ENCODE results near the gene LRTM2. TPM values are rescaled to one million over a fixed set of nuclear protein-coding genes. Genes with fewer than 3 reads are reported as not detected.

Gene LRTM2
- total RNA-seq, 4 donors from 2014 or later, result not detected

DNA sequence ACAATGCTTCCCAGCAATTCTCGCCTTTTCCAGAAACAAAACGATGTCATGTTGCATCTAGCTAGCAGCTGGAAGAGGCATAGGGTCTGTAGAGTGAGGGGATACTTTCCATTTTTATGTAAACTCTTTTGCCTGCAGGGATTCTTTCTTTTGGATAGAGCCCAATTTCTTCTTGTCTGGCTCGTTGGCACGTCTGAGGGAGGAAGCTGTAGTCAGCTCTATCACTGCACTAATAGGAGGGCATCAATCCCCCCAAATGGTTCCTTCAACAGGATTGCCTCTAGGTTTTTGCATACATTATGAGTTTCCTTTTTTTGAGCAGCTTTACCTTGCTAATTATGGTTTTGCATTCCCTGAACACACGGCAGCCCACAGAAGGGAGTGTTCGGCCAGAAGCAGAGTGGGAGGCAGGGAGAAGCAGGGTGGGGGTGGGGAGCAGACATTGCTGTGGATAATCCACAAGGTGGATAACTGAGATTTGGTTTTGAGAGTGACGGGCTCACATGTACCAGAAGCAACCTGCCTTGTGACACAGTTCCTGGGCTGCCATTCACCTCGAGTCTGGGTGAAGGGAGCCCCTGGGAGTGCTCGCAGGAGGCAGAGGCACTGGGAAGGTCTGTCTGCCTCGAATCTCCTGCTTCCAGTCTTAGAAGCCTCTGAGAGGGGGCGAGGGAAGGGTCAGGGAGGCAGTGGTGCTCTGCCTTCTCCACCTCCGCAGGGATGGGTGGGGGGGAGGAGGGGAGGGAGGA lies 24.5 kb downstream of the LRTM2 start:
- in situ Hi-C loops (cut with MboI; ENCODE audit: low pct_ligation_motif_present in 1 of 4, low pct_unique_long_range_greater_than_20kb in 1 of 4, low sequenced_read_pairs in 3 of 4), result no loop called here
- TF ChIP-seq, protein P1, sequence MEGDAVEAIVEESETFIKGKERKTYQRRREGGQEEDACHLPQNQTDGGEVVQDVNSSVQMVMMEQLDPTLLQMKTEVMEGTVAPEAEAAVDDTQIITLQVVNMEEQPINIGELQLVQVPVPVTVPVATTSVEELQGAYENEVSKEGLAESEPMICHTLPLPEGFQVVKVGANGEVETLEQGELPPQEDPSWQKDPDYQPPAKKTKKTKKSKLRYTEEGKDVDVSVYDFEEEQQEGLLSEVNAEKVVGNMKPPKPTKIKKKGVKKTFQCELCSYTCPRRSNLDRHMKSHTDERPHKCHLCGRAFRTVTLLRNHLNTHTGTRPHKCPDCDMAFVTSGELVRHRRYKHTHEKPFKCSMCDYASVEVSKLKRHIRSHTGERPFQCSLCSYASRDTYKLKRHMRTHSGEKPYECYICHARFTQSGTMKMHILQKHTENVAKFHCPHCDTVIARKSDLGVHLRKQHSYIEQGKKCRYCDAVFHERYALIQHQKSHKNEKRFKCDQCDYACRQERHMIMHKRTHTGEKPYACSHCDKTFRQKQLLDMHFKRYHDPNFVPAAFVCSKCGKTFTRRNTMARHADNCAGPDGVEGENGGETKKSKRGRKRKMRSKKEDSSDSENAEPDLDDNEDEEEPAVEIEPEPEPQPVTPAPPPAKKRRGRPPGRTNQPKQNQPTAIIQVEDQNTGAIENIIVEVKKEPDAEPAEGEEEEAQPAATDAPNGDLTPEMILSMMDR (IDR thresholded peaks at IDR 0.05), result no peak
- TF ChIP-seq POLR2A (IDR thresholded peaks at IDR 0.05), result no peak
- TF ChIP-seq POLR2AphosphoS5 (IDR thresholded peaks at IDR 0.05), result no peak
- no peak for TF ChIP-seq EP300 (IDR thresholded peaks at IDR 0.05; ENCODE audit: low read depth)
- Histone ChIP-seq H3K27ac (no peak overlapping the region), H3K4me3 (no peak overlapping the region), H3K4me1 (no peaks in the 10 kb centered on the region), H3K9me3 (no peaks in the 10 kb centered on the region), H3K27me3 (peaks cover 13% of the 10 kb centered on the region), H3K36me3 (no peaks in the 10 kb centered on the region)
- no peak for DNase-seq
- intact Hi-C loops (cut with DNase I; ENCODE audit: low total_unique reads), result no loop called here
- WGBS, 2 donors (ENCODE audit: low coverage in 1 of 2), result 32 to 54% methylated on average over 4 to 12 of the region's 12 CpGs

GRCh38 chr12:1845427-1845826 lies 25.1 kb downstream of the LRTM2 start:
- intact Hi-C loops (cut with DNase I; ENCODE audit: low total_unique reads), result no loop called here
- peak; percentile 3 for DNase-seq
- in situ Hi-C loops (cut with MboI; ENCODE audit: low pct_ligation_motif_present in 1 of 4, low pct_unique_long_range_greater_than_20kb in 1 of 4, low sequenced_read_pairs in 3 of 4), result no loop called here
- no peak overlapping the region for H3K4me3 ChIP-seq
- no peak for TF ChIP-seq POLR2AphosphoS5 (IDR thresholded peaks at IDR 0.05)
- TF ChIP-seq, protein P1 (IDR thresholded peaks at IDR 0.05), result no peak
- WGBS, 2 donors (ENCODE audit: low coverage in 1 of 2), result 63 to 85% methylated on average over 7 to 14 of the region's 14 CpGs
- no peaks in the 10 kb centered on the region for H3K36me3 ChIP-seq
- H3K9me3 ChIP-seq, result no peaks in the 10 kb centered on the region
- no peak overlapping the region for H3K27ac ChIP-seq
- no peaks in the 10 kb centered on the region for H3K4me1 ChIP-seq
- peaks cover 13% of the 10 kb centered on the region for H3K27me3 ChIP-seq

DNA sequence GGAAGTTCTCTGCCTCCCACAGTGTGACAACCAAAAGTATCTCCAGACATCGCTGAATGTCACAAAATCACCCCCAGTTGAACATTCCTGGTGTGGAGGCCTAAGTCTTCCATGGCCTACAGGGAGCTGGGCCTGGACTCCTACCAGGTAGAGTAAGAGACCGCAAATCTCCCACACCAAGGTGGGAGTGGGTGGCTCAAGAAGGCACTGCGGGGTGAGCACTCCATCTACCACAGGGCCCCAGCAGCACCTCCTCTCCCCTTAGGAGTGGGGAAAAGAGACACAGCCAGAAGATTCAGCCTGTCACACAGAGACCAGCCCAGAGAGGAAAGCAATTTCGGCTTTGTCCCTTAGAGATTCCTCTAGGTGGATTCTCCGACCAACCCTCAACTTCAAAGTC lies 25.5 kb downstream of the LRTM2 start:
- TF ChIP-seq POLR2AphosphoS5 (IDR thresholded peaks at IDR 0.05) (no peak), EP300 (IDR thresholded peaks at IDR 0.05; ENCODE audit: low read depth) (no peak), POLR2A (IDR thresholded peaks at IDR 0.05) (no peak)
- TF ChIP-seq, protein P1 (IDR thresholded peaks at IDR 0.05), result no peak
- H3K27ac ChIP-seq, result no peak overlapping the region
- 90% methylated on average over 5 of the region's 5 CpGs; no CpG with 5 or more reads in 1 of the 2 donors for WGBS, 2 donors (ENCODE audit: low coverage in 1 of 2)
- peaks cover 0 to under 1% (median 0%) of the 10 kb centered on the region in 4 donors for H3K4me1 ChIP-seq
- H3K36me3 ChIP-seq, result no peaks in the 10 kb centered on the region
- in situ Hi-C loops (cut with MboI; ENCODE audit: low pct_ligation_motif_present in 1 of 4, low pct_unique_long_range_greater_than_20kb in 1 of 4, low sequenced_read_pairs in 3 of 4) (no loop called here), intact Hi-C loops (cut with DNase I; ENCODE audit: low total_unique reads) (no loop called here)
- H3K9me3 ChIP-seq, result no peaks in the 10 kb centered on the region
- peak; percentile 4 for DNase-seq
- peaks cover 13% of the 10 kb centered on the region for H3K27me3 ChIP-seq
- no peak overlapping the region for H3K4me3 ChIP-seq

DNA sequence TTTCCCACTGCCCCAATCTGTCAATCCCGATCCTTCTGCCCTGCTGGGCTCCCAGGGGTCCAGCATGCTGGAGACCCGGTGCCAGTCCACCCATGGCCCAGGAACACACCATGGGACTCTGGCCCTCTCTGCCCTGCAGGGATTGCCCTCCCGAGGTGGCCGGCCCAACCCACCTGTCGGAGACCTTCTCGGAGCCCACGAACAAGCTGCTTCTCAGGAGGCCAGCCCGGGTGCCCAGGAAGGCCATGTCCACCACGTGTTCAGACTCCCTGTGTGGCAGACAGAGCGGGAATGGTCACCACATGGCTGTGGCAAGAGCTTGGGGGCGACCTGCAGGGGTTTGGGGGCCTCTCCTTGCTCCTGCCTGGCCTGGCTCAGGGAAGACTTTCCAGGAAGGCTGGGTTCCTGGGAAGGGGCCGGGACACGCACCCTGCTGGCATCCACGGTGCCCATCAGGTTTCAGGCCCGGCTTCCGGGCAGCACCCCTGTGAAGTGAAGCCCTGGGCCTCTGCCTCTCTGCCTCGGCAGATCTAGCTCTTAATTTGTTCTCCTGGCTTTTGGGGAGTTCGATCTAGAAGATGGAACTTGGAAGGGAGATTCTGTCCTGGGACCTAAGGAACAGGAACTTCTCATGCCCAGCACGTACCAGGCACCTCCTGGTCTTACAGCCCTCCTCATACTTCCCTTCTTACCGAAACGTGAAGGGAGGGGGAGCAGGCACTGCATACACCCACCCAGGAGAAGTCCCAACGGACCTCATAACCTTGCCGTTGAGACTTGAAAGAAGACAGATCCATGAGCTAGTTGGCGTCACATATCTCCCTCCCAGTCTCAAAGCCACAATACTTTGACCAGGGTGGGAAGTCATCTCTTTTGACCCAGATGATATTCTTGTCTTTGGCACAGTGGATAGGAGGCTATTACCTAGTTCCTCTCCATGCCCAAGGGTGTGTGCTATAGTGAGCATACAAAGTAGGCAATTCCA lies 26.3 kb downstream of the LRTM2 start:
- Histone ChIP-seq H3K36me3 (no peaks in the 10 kb centered on the region), H3K9me3 (no peaks in the 10 kb centered on the region), H3K27me3 (peaks cover 13% of the 10 kb centered on the region), H3K4me1 (peaks cover 0 to 3% (median 0%) of the 10 kb centered on the region in 4 donors), H3K4me3 (no peak overlapping the region), H3K27ac (no peak overlapping the region)
- DNase-seq, result peak; percentile 4
- WGBS, 2 donors (ENCODE audit: low coverage in 1 of 2), result 81% methylated on average over 23 of the region's 24 CpGs; no CpG with 5 or more reads in 1 of the 2 donors
- intact Hi-C loops (cut with DNase I; ENCODE audit: low total_unique reads), result no loop called here
- TF ChIP-seq, protein P1 (IDR thresholded peaks at IDR 0.05), result no peak
- no peak for TF ChIP-seq POLR2AphosphoS5 (IDR thresholded peaks at IDR 0.05)
- TF ChIP-seq EP300 (IDR thresholded peaks at IDR 0.05; ENCODE audit: low read depth), result no peak
- in situ Hi-C loops (cut with MboI; ENCODE audit: low pct_ligation_motif_present in 1 of 4, low pct_unique_long_range_greater_than_20kb in 1 of 4, low sequenced_read_pairs in 3 of 4), result no loop called here

All from transverse colon (tissue), 4 donors.